ENCODE results near the gene CUL5.
A peak's percentile ranks its signal among the peaks of the same experiment; 100 is the strongest.
"Not testable (repeated sequence)": the region's sequence is repeated elsewhere in the genome, so short reads cannot be mapped to it uniquely, and the experiment has no call there.

CUL5 gene

GRCh38 chr11:108115500-108116140 lies 106.9 kb downstream of the CUL5 start:
- Histone ChIP-seq H3K9me3 (ENCODE audit: insufficient read depth, low read depth, low read length) (no peaks in the 10 kb centered on the region), H3K36me3 (ENCODE audit: insufficient read depth, low read length) (no peaks in the 10 kb centered on the region), H3K27ac (ENCODE audit: low read depth, low read length) (no peak overlapping the region), H3K27me3 (ENCODE audit: insufficient read depth, low read length) (no peaks in the 10 kb centered on the region), H3K4me3 (ENCODE audit: low read length) (no peak overlapping the region), H3K9ac (ENCODE audit: low read depth, low read length) (peak overlapping the region; percentile 16; the same call in 1 of the 2 replicates), H3K4me1 (ENCODE audit: insufficient read depth, low read length) (peaks cover 12% of the 10 kb centered on the region)
- 76% methylated on average over 5 of the region's 5 CpGs for WGBS

- H3K27ac ChIP-seq (ENCODE audit: low read depth, low read length): no peak overlapping the region
- H3K4me1 ChIP-seq (ENCODE audit: insufficient read depth, low read length): peaks cover 20% of the 10 kb centered on the region
- peaks cover 14% of the 10 kb centered on the region for H3K27me3 ChIP-seq (ENCODE audit: insufficient read depth, low read length)
- no peaks in the 10 kb centered on the region for H3K36me3 ChIP-seq (ENCODE audit: insufficient read depth, low read length)
- H3K4me3 ChIP-seq (ENCODE audit: low read length): no peak overlapping the region
- H3K9ac ChIP-seq (ENCODE audit: low read depth, low read length): no peak overlapping the region
- no peaks in the 10 kb centered on the region for H3K9me3 ChIP-seq (ENCODE audit: insufficient read depth, low read depth, low read length)
Measured at GRCh38 chr11:108117746-108118371, 109.2 kb downstream of the CUL5 start.

GRCh38 chr11:108120936-108121273 lies 112.2 kb downstream of the CUL5 start:
- 79% methylated on average over 7 of the region's 7 CpGs for WGBS
- H3K27ac ChIP-seq (ENCODE audit: low read depth, low read length): not testable (repeated sequence)
- H3K9ac ChIP-seq (ENCODE audit: low read depth, low read length): peak overlapping the region; percentile 46; the same call in 1 of the 2 replicates

GRCh38 chr11:108121274-108122155 lies 112.8 kb downstream of the CUL5 start, which contains the start of gene ACAT1:
ACAT1 (plus strand) TSS chr11:108121567; CDS start chr11:108121607, 40 bp downstream.
- H3K27ac ChIP-seq (ENCODE audit: low read depth, low read length): no peak within 1 kb of the TSS; the same call in 1 of the 2 replicates
- 3% methylated on average over 71 of the region's 73 CpGs for WGBS

More at GRCh38 chr11:108120936-108121273, 112.2 kb downstream of the CUL5 start:
- not testable (repeated sequence) for H3K36me3 ChIP-seq (ENCODE audit: insufficient read depth, low read length); H3K4me1 ChIP-seq (ENCODE audit: insufficient read depth, low read length); H3K9me3 ChIP-seq (ENCODE audit: insufficient read depth, low read depth, low read length)
- peak overlapping the region; percentile 85 for H3K4me3 ChIP-seq (ENCODE audit: low read length)
- peaks cover 14% of the 10 kb centered on the region for H3K27me3 ChIP-seq (ENCODE audit: insufficient read depth, low read length)

GRCh38 chr11:108122166-108122628 lies 113.5 kb downstream of the CUL5 start:
- no peaks in the 10 kb centered on the region for H3K36me3 ChIP-seq (ENCODE audit: insufficient read depth, low read length)
- peak overlapping the region; percentile 85 for H3K4me3 ChIP-seq (ENCODE audit: low read length)
- WGBS: 54% methylated on average over 9 of the region's 9 CpGs
- peaks cover 14% of the 10 kb centered on the region for H3K27me3 ChIP-seq (ENCODE audit: insufficient read depth, low read length)
- H3K27ac ChIP-seq (ENCODE audit: low read depth, low read length): no peak overlapping the region
- H3K9ac ChIP-seq (ENCODE audit: low read depth, low read length): peak overlapping the region; percentile 80; the same call in 1 of the 2 replicates
- H3K4me1 ChIP-seq (ENCODE audit: insufficient read depth, low read length): peaks cover 8% of the 10 kb centered on the region; the same call in 1 of the 2 replicates
- H3K9me3 ChIP-seq (ENCODE audit: insufficient read depth, low read depth, low read length): no peaks in the 10 kb centered on the region

More at GRCh38 chr11:108121274-108122155, 112.8 kb downstream of the CUL5 start, which contains the start of gene ACAT1:
- Histone ChIP-seq H3K36me3 (ENCODE audit: insufficient read depth, low read length) (no peaks in the 10 kb centered on the region), H3K4me3 (ENCODE audit: low read length) (peak within 1 kb of the TSS; percentile 85), H3K4me1 (ENCODE audit: insufficient read depth, low read length) (peaks cover 8% of the 10 kb centered on the region; the same call in 1 of the 2 replicates), H3K9ac (ENCODE audit: low read depth, low read length) (peak within 1 kb of the TSS; percentile 80), H3K9me3 (ENCODE audit: insufficient read depth, low read depth, low read length) (no peaks in the 10 kb centered on the region), H3K27me3 (ENCODE audit: insufficient read depth, low read length) (peaks cover 14% of the 10 kb centered on the region)

GRCh38 chr11:108125096-108125495 lies 116.4 kb downstream of the CUL5 start:
- Histone ChIP-seq H3K4me3 (ENCODE audit: low read length) (no peak overlapping the region), H3K4me1 (ENCODE audit: insufficient read depth, low read length) (peaks cover 8% of the 10 kb centered on the region; the same call in 1 of the 2 replicates), H3K27me3 (ENCODE audit: insufficient read depth, low read length) (peaks cover 14% of the 10 kb centered on the region), H3K9me3 (ENCODE audit: insufficient read depth, low read depth, low read length) (no peaks in the 10 kb centered on the region), H3K36me3 (ENCODE audit: insufficient read depth, low read length) (no peaks in the 10 kb centered on the region), H3K9ac (ENCODE audit: low read depth, low read length) (no peak overlapping the region), H3K27ac (ENCODE audit: low read depth, low read length) (no peak overlapping the region)
- WGBS: 97% methylated on average over 5 of the region's 5 CpGs

- H3K4me1 ChIP-seq (ENCODE audit: insufficient read depth, low read length): no peaks in the 10 kb centered on the region
- no peaks in the 10 kb centered on the region for H3K9me3 ChIP-seq (ENCODE audit: insufficient read depth, low read depth, low read length)
- no peaks in the 10 kb centered on the region for H3K27me3 ChIP-seq (ENCODE audit: insufficient read depth, low read length)
- WGBS: 90% methylated on average over 2 of the region's 2 CpGs
- H3K4me3 ChIP-seq (ENCODE audit: low read length): no peak overlapping the region
- no peak overlapping the region for H3K9ac ChIP-seq (ENCODE audit: low read depth, low read length)
- peaks cover 2% of the 10 kb centered on the region; the same call in 1 of the 2 replicates for H3K36me3 ChIP-seq (ENCODE audit: insufficient read depth, low read length)
- no peak overlapping the region for H3K27ac ChIP-seq (ENCODE audit: low read depth, low read length)
Measured at GRCh38 chr11:108128772-108129171, 120.1 kb downstream of the CUL5 start.

GRCh38 chr11:108131993-108132392 lies 123.3 kb downstream of the CUL5 start:
- H3K9ac ChIP-seq (ENCODE audit: low read depth, low read length): no peak overlapping the region
- no peaks in the 10 kb centered on the region for H3K4me1 ChIP-seq (ENCODE audit: insufficient read depth, low read length)
- H3K27me3 ChIP-seq (ENCODE audit: insufficient read depth, low read length): no peaks in the 10 kb centered on the region
- no peak overlapping the region for H3K27ac ChIP-seq (ENCODE audit: low read depth, low read length)
- 100% methylated on average over 1 of the region's 1 CpG for WGBS
- H3K9me3 ChIP-seq (ENCODE audit: insufficient read depth, low read depth, low read length): no peaks in the 10 kb centered on the region
- H3K4me3 ChIP-seq (ENCODE audit: low read length): no peak overlapping the region
- H3K36me3 ChIP-seq (ENCODE audit: insufficient read depth, low read length): peaks cover 20% of the 10 kb centered on the region

- WGBS: 93% methylated on average over 2 of the region's 2 CpGs
- peaks cover 22% of the 10 kb centered on the region for H3K36me3 ChIP-seq (ENCODE audit: insufficient read depth, low read length)
- H3K27me3 ChIP-seq (ENCODE audit: insufficient read depth, low read length): not testable (repeated sequence)
Measured at GRCh38 chr11:108132993-108133538, 124.4 kb downstream of the CUL5 start.

GRCh38 chr11:108135845-108136544 lies 127.3 kb downstream of the CUL5 start:
- WGBS: 91% methylated on average over 2 of the region's 2 CpGs
- Histone ChIP-seq H3K36me3 (ENCODE audit: insufficient read depth, low read length) (peaks cover 37% of the 10 kb centered on the region), H3K4me1 (ENCODE audit: insufficient read depth, low read length) (no peaks in the 10 kb centered on the region)

More at GRCh38 chr11:108132993-108133538, 124.4 kb downstream of the CUL5 start:
- H3K9ac ChIP-seq (ENCODE audit: low read depth, low read length); H3K9me3 ChIP-seq (ENCODE audit: insufficient read depth, low read depth, low read length); H3K27ac ChIP-seq (ENCODE audit: low read depth, low read length); H3K4me1 ChIP-seq (ENCODE audit: insufficient read depth, low read length); H3K4me3 ChIP-seq (ENCODE audit: low read length): not testable (repeated sequence)

More at GRCh38 chr11:108135845-108136544, 127.3 kb downstream of the CUL5 start:
- Histone ChIP-seq H3K9me3 (ENCODE audit: insufficient read depth, low read depth, low read length) (no peaks in the 10 kb centered on the region), H3K27me3 (ENCODE audit: insufficient read depth, low read length) (no peaks in the 10 kb centered on the region), H3K4me3 (ENCODE audit: low read length) (no peak overlapping the region), H3K27ac (ENCODE audit: low read depth, low read length) (no peak overlapping the region), H3K9ac (ENCODE audit: low read depth, low read length) (no peak overlapping the region)

Measured in HUES64 (cell line).